ENCODE results near the gene LNX1. TPM values are rescaled to one million over a fixed set of nuclear protein-coding genes. Genes with fewer than 3 reads are reported as not detected.

Gene LNX1
- polyA plus RNA-seq, 1 of the 3 experiments (the other 2 are of a cell fraction) = 0.16 TPM

DNA sequence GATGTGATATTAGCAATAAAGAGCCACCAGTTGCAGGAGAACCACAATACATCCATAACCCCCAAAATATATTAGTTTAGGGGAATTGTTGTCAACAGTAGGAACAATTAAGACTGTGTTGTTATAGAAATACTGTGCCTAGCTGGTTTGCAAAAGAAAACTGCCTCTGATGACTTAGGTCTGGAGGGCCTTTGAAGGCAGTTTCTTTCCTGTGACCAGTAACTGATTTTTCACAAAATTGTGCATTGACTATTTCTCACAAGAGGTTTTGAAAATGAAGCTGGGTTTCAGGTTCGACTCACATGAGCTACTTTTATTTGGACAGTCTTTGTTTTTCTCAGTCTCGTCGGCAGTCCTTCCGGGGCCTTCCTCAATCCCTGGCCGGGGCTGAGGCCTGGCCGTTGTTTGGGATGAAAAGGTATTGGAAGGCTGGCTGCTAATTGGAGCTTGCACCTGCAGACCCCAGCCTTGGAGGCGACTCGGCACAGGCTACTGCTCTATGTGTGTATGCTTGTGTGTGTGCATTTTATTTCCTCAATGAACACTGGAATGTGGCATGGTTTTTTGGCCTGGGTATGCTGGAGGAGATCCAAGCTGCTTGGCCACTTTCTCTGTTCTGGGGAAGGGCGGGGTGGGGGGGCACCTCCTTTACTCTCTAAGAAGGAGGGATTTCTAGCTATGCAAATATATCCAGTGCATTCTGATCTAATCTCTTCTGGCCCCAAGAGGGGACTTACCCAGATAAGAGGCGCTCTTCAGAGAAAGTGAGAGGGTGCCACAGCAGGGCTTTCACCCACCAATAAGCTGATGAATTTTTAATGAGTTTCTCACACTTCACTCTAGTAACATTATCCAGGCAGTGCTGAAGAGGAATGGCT is 49.5 kb upstream of the LNX1 start (continued):
- TF ChIP-seq EP300 (IDR thresholded peaks at IDR 0.05; ENCODE audit: borderline replicate concordance in 1 of 2, low read depth in 1 of 2, low read length in 1 of 2) (no peak), CHD2 (IDR thresholded peaks at IDR 0.05; ENCODE audit: low read length, partially characterized antibody) (no peak), TAF1 (IDR thresholded peaks at IDR 0.05; ENCODE audit: borderline replicate concordance, low read depth, low read length) (no peak), NFIC (IDR thresholded peaks at IDR 0.05; ENCODE audit: borderline replicate concordance) (no peak), SIN3A (IDR thresholded peaks at IDR 0.05; ENCODE audit: borderline replicate concordance, low read depth, low read length) (no peak), FOXJ3 (CRISPR knock-in tag; IDR thresholded peaks at IDR 0.05) (no peak), JUND (IDR thresholded peaks at IDR 0.05) (no peak), FOSL2 (IDR thresholded peaks at IDR 0.05; ENCODE audit: borderline replicate concordance, low read depth) (no peak)
- TF ChIP-seq, protein P1, sequence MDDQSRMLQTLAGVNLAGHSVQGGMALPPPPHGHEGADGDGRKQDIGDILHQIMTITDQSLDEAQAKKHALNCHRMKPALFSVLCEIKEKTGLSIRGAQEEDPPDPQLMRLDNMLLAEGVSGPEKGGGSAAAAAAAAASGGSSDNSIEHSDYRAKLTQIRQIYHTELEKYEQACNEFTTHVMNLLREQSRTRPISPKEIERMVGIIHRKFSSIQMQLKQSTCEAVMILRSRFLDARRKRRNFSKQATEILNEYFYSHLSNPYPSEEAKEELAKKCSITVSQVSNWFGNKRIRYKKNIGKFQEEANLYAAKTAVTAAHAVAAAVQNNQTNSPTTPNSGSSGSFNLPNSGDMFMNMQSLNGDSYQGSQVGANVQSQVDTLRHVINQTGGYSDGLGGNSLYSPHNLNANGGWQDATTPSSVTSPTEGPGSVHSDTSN (IDR thresholded peaks at IDR 0.05) = no peak
- TF ChIP-seq, protein P2, sequence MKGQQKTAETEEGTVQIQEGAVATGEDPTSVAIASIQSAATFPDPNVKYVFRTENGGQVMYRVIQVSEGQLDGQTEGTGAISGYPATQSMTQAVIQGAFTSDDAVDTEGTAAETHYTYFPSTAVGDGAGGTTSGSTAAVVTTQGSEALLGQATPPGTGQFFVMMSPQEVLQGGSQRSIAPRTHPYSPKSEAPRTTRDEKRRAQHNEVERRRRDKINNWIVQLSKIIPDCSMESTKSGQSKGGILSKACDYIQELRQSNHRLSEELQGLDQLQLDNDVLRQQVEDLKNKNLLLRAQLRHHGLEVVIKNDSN (IDR thresholded peaks at IDR 0.05; ENCODE audit: borderline replicate concordance, low read depth) = no peak

DNA sequence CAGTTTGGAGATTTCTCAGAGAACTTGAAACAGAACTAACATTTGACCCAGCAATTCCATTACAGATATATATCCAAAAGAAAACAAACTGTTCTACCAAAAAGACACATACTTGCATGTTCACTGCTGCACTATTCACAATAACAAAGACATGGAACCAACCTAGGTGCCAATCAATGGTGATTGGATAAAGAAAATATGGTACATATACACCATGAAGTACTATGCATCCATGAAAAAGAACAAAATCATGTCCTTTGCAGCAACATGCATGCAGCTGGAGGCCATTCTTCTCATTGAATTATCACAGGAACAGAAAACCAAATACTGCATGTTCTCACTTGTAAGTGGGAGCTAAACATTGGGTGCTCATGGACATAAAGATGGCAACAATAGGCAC is 47.6 kb upstream of the LNX1 start:
- Histone ChIP-seq H3K79me2 (ENCODE audit: insufficient read depth) (no peaks in the 10 kb centered on the region), H2AFZ (ENCODE audit: low read depth) (no peak overlapping the region), H3F3A (replicated peaks; ENCODE audit: insufficient read depth) (no peaks in the 10 kb centered on the region), H3K9ac (no peak overlapping the region), H3K4me3 (ENCODE audit: low read depth in 2 of 2, low read length in 1 of 2) (no peak overlapping the region), H3K9me2 (no peaks in the 10 kb centered on the region), H3K36me3 (replicated peaks in 1 of 2; ENCODE audit: control insufficient read depth in 1 of 2, insufficient read depth in 2 of 2, low read length in 1 of 2) (no peaks in the 10 kb centered on the region), H3K27me3 (ENCODE audit: insufficient read depth) (no peaks in the 10 kb centered on the region), H3K27ac (ENCODE audit: low read depth in 2 of 2, low read length in 1 of 2) (no peak overlapping the region), H3K4me2 (no peak overlapping the region), H4K20me1 (ENCODE audit: insufficient read depth) (no peaks in the 10 kb centered on the region), H3K9me3 (no peaks in the 10 kb centered on the region), H3K4me1 (ENCODE audit: control insufficient read depth in 1 of 2, insufficient read depth in 2 of 2, low read depth in 1 of 2, low read length in 1 of 2) (no peaks in the 10 kb centered on the region)
- DNase-seq = no peak
- POLR2A ChIA-PET = no interaction called here
- CTCF ChIA-PET = no interaction called here
- no peak for TF ChIP-seq YY1 (IDR thresholded peaks at IDR 0.05; ENCODE audit: low read depth)
- no peak for TF ChIP-seq CHD2 (IDR thresholded peaks at IDR 0.05; ENCODE audit: low read length, partially characterized antibody)
- TF ChIP-seq RCOR1 (IDR thresholded peaks at IDR 0.05; ENCODE audit: low read length) = no peak
- TF ChIP-seq MXI1 (IDR thresholded peaks at IDR 0.05; ENCODE audit: low read depth, low read length) = no peak

DNA sequence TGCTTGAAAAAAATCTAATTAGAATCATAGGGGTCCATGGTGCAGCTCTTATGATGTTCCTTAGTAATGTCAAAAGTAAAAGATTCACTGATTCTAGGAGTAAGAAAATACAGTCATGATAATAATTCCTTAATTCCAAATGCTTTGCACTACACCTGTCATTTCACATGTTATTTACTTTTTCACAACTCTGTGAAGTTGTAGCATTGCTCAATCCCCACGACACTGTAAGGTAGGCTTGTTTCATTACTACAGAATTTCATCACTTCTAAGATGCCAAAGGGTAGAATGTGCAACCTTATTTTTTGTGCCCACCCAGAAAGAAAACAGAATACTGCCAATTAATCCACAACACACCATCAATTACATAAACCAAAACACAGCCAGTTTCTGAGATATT is 46.1 kb upstream of the LNX1 start:
- CTCF ChIA-PET = no interaction called here

More for the DNA sequence above, 46.1 kb upstream of the LNX1 start:
- no peak overlapping the region for H3K9ac ChIP-seq
- H3K36me3 ChIP-seq (replicated peaks in 1 of 2; ENCODE audit: control insufficient read depth in 1 of 2, insufficient read depth in 2 of 2, low read length in 1 of 2) = no peaks in the 10 kb centered on the region
- no peak overlapping the region for H3K4me2 ChIP-seq
- no peak for TF ChIP-seq TCF12 (IDR thresholded peaks at IDR 0.05)
- TF ChIP-seq FOSL2 (IDR thresholded peaks at IDR 0.05; ENCODE audit: borderline replicate concordance, low read depth) = no peak
- TF ChIP-seq ELF1 (IDR thresholded peaks at IDR 0.05) = no peak
- TF ChIP-seq RFX5 (IDR thresholded peaks at IDR 0.05; ENCODE audit: low read length) = no peak
- no peak for TF ChIP-seq EP300 (IDR thresholded peaks at IDR 0.05; ENCODE audit: borderline replicate concordance in 1 of 2, low read depth in 1 of 2, low read length in 1 of 2)
- TF ChIP-seq, protein P1 (IDR thresholded peaks at IDR 0.05) = no peak
- TF ChIP-seq FOXM1 (IDR thresholded peaks at IDR 0.05; ENCODE audit: low read depth) = no peak
- no peak for TF ChIP-seq RAD21 (IDR thresholded peaks at IDR 0.05; ENCODE audit: low read length)
- TF ChIP-seq MEF2A (IDR thresholded peaks at IDR 0.05; ENCODE audit: borderline replicate concordance, low read depth) = no peak
- TF ChIP-seq, protein P3, sequence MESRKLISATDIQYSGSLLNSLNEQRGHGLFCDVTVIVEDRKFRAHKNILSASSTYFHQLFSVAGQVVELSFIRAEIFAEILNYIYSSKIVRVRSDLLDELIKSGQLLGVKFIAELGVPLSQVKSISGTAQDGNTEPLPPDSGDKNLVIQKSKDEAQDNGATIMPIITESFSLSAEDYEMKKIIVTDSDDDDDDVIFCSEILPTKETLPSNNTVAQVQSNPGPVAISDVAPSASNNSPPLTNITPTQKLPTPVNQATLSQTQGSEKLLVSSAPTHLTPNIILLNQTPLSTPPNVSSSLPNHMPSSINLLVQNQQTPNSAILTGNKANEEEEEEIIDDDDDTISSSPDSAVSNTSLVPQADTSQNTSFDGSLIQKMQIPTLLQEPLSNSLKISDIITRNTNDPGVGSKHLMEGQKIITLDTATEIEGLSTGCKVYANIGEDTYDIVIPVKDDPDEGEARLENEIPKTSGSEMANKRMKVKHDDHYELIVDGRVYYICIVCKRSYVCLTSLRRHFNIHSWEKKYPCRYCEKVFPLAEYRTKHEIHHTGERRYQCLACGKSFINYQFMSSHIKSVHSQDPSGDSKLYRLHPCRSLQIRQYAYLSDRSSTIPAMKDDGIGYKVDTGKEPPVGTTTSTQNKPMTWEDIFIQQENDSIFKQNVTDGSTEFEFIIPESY (IDR thresholded peaks at IDR 0.05; ENCODE audit: borderline replicate concordance, low read depth) = no peak
- no peak for TF ChIP-seq TEAD4 (IDR thresholded peaks at IDR 0.05; ENCODE audit: borderline replicate concordance, insufficient read depth)
- TF ChIP-seq GABPA (IDR thresholded peaks at IDR 0.05; ENCODE audit: low read depth) = no peak
- POLR2A ChIA-PET = no interaction called here
- H3K4me3 ChIP-seq (ENCODE audit: low read depth in 2 of 2, low read length in 1 of 2) = no peak overlapping the region
- no peaks in the 10 kb centered on the region for H3K27me3 ChIP-seq (ENCODE audit: insufficient read depth)
- no peaks in the 10 kb centered on the region for H3F3A ChIP-seq (replicated peaks; ENCODE audit: insufficient read depth)
- H3K79me2 ChIP-seq (ENCODE audit: insufficient read depth) = no peaks in the 10 kb centered on the region
- no peaks in the 10 kb centered on the region for H3K4me1 ChIP-seq (ENCODE audit: control insufficient read depth in 1 of 2, insufficient read depth in 2 of 2, low read depth in 1 of 2, low read length in 1 of 2)
- H2AFZ ChIP-seq (ENCODE audit: low read depth) = no peak overlapping the region
- H3K9me2 ChIP-seq = no peaks in the 10 kb centered on the region
- H4K20me1 ChIP-seq (ENCODE audit: insufficient read depth) = no peaks in the 10 kb centered on the region
- whole genome bisulfite sequencing (ENCODE audit: low lambda C conversion rate) = 44% methylated on average over 1 of the region's 1 CpG
- no peaks in the 10 kb centered on the region for H3K9me3 ChIP-seq
- DNase-seq = no peak
- no peak overlapping the region for H3K27ac ChIP-seq (ENCODE audit: low read depth in 2 of 2, low read length in 1 of 2)

All from SK-N-SH (cell line).